ENCODE data around the gene IL17D.
"Not testable (repeated sequence)": the region's sequence is repeated elsewhere in the genome, so short reads cannot be mapped to it uniquely, and the experiment has no call there.

DNA sequence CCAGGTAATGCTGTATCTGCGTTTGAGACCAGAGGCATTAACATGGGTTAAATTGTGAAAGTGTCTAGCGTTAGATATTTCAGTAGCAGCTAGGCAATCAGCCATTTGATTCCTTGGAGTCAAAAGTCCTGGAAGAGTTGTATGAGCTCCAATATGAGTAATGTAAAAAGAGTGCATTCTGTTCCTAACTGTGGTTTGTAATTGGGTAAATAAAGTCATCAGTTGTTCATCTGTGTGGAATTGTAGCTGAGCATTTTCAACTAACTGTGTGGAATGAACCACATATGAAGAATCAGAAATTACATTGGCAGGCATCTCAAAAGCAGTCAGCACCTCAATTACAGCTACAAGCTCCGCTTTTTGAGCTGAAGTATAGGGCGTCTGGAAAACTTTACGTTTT, 22.0 kb upstream of the IL17D start:
- not testable (repeated sequence) for TF ChIP-seq EP300, POLR2A (IDR thresholded peaks at IDR 0.05)
